Stomach (tissue), 9 donors: ENCODE data around the gene EID2. TPM values are rescaled to one million over a fixed set of nuclear protein-coding genes. Genes with fewer than 3 reads are reported as not detected.

Experiments
- DNase-seq, 2 donors: peaks; one replicate each; pipeline versions ENCODE4 v3.0.0 to v3.0.0-alpha.2; 2013 to 2019
- H3K27ac ChIP-seq, 5 donors: fragments of 200-600 bp in 4 of 5; sonication (generic) in 4 of 5; one replicate each; pipeline ENCODE4 v1.5.1; 2013 to 2019; ENCODE audit warnings: mild to moderate bottlenecking in 1 of 5, moderate library complexity in 1 of 5
- H3K27me3 ChIP-seq, 3 donors: fragments of 200-600 bp; sonication (generic); one replicate each; pipeline ENCODE4 v1.5.1; 2017 to 2019; ENCODE audit warnings: mixed run types in 1 of 3
- H3K36me3 ChIP-seq, 4 donors: fragments of 200-600 bp; sonication (generic); 1 replicate in 3 of 4; 2 replicates in 1 of 4; pipeline ENCODE4 v1.5.1; 2016 to 2019
- H3K4me1 ChIP-seq, 4 donors: fragments of 200-600 bp; sonication (generic); one replicate each; pipeline ENCODE4 v1.5.1; 2016 to 2019
- H3K4me3 ChIP-seq, 4 donors: fragments of 200-600 bp; sonication (generic) in 3 of 4; one replicate each; pipeline ENCODE4 v1.5.1; 2016 to 2019; ENCODE audit warnings: mild to moderate bottlenecking in 1 of 4
- H3K9me3 ChIP-seq, 4 donors: fragments of 200-600 bp; sonication (generic); one replicate each; pipeline ENCODE4 v1.5.1; 2016 to 2019
- EP300 ChIP-seq: sonication (generic); formaldehyde crosslinking; IDR thresholded peaks from one replicate; pipeline ENCODE4 v1.6.1; 2017; ENCODE audit warnings: antibody characterized with exemption
- POLR2A ChIP-seq, 4 donors: fragments of 450-650 bp; IDR thresholded peaks; one replicate each; pipeline ENCODE4 v1.6.1; 2016; ENCODE audit warnings: antibody characterized with exemption in 4 of 4, control low read depth in 2 of 4, mild to moderate bottlenecking in 1 of 4, moderate library complexity in 1 of 4
- POLR2AphosphoS5 ChIP-seq, 3 donors: sonication (generic); formaldehyde crosslinking; IDR thresholded peaks; one replicate each; pipeline ENCODE4 v1.6.1; 2016; ENCODE audit warnings: antibody characterized with exemption in 3 of 3
- WGBS, 5 donors: extraction: QIAGEN DNeasy Blood & Tissue Kit in 3 of 5; methylation state at CpG; one replicate each; pipeline versions ENCODE4 v1.1.5 to v1.1.7; 2013 to 2018; 5-methylcytosine and 5-hydroxymethylcytosine counted together
- intact Hi-C: fragments of 100-400 bp; cut with DNase I; formaldehyde crosslinking; loops from one replicate; pipeline ENCODE4 v1.15.1; 2023; ENCODE audit warnings: low total_unique reads
- polyA plus RNA-seq, 3 donors: library from polyadenylated mRNA; stranded (reverse); fragments of 200-250 nt; gene quantifications; one replicate each; pipeline ENCODE4 v1.2.3, GENCODE V29; 2013
- total RNA-seq, 5 donors: library from RNA; depleted of rRNA; stranded (reverse); fragments of >200 nt; gene quantifications; one replicate each; pipeline versions ENCODE4 v1.1.0 to v1.2.3, GENCODE V29; 2014 to 2016
- TF ChIP-seq, protein P1 (sequence below), 7 experiments: fragments of 450-650 bp in 4 of 7; fragments of 200-600 bp in 3 of 7; sonication (generic) in 3 of 7; IDR thresholded peaks; one replicate each; pipeline ENCODE4 v1.5.1; 2016 to 2019; ENCODE audit warnings: antibody characterized with exemption in 7 of 7, control low read depth in 2 of 7, mild to moderate bottlenecking in 1 of 7
- donor health status: healthy with polysubstance abuse.
- donor health status: Bipolar disorder and iron deficiency.
- donor health status: healthy.

EID2 gene
- total and polyA plus RNA-seq, 8 donors = 4.3 to 56.5 (median 8.7) TPM; not detected in 1

DNA sequence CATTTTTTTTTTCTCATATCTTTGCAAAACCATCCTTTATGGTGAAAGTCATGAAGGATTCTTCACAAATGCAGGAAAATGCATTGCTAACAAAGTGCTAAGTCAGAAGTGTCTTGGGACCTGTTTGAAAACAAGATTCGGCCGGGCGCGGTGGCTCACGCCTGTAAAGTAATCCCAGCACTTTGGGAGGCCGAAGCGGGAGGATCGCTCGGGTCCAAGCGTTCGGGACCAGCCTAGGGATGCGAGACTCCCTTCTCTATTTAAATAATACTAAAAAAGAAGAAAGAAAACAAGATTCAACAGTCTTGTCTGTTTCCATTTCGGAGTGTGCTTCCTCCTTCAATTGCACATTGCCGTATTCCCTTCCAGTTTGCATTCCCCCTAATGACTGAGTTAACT lies 8.1 kb downstream of the EID2 start:
- H3K27me3 ChIP-seq = no peaks in the 10 kb centered on the region
- peaks cover 0 to 6% (median 2%) of the 10 kb centered on the region in 4 donors for H3K36me3 ChIP-seq
- WGBS, 5 donors = 33 to 56% (median 42%) methylated on average over 14 of the region's 14 CpGs
- DNase-seq = no peak
- TF ChIP-seq POLR2A (IDR thresholded peaks at IDR 0.05) (no peak), EP300 (no peak), POLR2AphosphoS5 (IDR thresholded peaks at IDR 0.05) (no peak)
- TF ChIP-seq, protein P1, sequence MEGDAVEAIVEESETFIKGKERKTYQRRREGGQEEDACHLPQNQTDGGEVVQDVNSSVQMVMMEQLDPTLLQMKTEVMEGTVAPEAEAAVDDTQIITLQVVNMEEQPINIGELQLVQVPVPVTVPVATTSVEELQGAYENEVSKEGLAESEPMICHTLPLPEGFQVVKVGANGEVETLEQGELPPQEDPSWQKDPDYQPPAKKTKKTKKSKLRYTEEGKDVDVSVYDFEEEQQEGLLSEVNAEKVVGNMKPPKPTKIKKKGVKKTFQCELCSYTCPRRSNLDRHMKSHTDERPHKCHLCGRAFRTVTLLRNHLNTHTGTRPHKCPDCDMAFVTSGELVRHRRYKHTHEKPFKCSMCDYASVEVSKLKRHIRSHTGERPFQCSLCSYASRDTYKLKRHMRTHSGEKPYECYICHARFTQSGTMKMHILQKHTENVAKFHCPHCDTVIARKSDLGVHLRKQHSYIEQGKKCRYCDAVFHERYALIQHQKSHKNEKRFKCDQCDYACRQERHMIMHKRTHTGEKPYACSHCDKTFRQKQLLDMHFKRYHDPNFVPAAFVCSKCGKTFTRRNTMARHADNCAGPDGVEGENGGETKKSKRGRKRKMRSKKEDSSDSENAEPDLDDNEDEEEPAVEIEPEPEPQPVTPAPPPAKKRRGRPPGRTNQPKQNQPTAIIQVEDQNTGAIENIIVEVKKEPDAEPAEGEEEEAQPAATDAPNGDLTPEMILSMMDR (IDR thresholded peaks at IDR 0.05) = no peak
- H3K4me3 ChIP-seq = peak overlapping the region; percentile 70 to 97 (median 80)
- intact Hi-C loops = loop anchor here (10.0 kb wide), 1 partner anchor 57 kb away; no protein-coding TSS in a partner anchor
- H3K9me3 ChIP-seq = no peaks in the 10 kb centered on the region
- H3K27ac ChIP-seq = peak overlapping the region; percentile 76 to 92 (median 83)
- peaks cover 0 to 34% (median 19%) of the 10 kb centered on the region in 4 donors for H3K4me1 ChIP-seq

DNA sequence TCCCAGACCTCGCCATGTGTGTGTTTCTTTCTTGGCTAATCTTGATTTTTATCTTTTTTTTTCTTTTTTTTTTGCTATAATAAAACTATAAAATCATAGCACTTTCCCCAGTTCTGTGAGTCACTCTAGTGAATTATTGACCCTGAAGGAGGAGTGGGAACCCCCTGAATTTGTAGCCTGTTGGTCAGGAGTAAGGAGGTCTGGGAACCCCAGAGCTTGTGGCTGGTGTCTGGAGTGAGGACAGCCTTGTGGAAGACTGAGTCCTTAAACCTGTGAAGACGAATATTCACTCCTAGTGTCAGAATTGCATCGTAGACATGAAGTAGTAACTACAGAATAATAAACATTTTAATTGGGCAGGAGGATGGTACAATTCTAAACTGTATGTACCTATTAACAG lies 14.8 kb downstream of the EID2 start:
- no peaks in the 10 kb centered on the region for H3K9me3 ChIP-seq
- no peak for DNase-seq
- peaks cover 0 to 7% (median under 1%) of the 10 kb centered on the region in 4 donors for H3K4me1 ChIP-seq
- no peak overlapping the region for H3K4me3 ChIP-seq
- TF ChIP-seq POLR2AphosphoS5 (IDR thresholded peaks at IDR 0.05) = no peak
- TF ChIP-seq EP300 = no peak
- no peak for TF ChIP-seq POLR2A (IDR thresholded peaks at IDR 0.05)
- TF ChIP-seq, protein P1 (IDR thresholded peaks at IDR 0.05) = no peak
- 86 to 97% (median 95%) methylated on average over 3 of the region's 3 CpGs for WGBS, 5 donors
- intact Hi-C loops = no loop called here
- H3K27me3 ChIP-seq = no peaks in the 10 kb centered on the region
- H3K27ac ChIP-seq = no peak overlapping the region
- peaks cover 0 to 6% (median 2%) of the 10 kb centered on the region in 4 donors for H3K36me3 ChIP-seq

DNA sequence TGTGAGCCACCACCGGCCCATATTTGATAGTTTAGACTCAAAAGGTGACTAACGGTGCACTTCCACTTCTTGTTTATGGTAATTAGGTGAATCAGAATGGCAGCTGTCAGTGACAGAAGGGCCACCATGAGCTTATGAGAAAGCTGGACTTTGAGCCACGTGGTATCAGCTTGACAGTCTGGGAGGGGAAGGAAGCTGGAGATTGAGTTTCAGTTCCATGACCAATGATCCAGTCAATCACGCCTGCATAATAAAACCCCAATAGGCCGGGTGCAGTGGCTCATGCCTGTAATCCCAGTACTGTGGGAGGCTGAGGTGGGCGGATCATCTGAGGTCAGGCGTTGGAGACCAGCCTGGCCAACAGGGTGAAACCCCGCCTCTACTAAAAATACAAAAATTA lies 15.5 kb downstream of the EID2 start:
- WGBS, 5 donors = 77 to 90% (median 85%) methylated on average over 8 of the region's 8 CpGs
- intact Hi-C loops = no loop called here
- Histone ChIP-seq H3K4me1 (peaks cover 0 to under 1% (median 0%) of the 10 kb centered on the region in 4 donors), H3K27me3 (no peaks in the 10 kb centered on the region), H3K4me3 (no peak overlapping the region), H3K9me3 (no peaks in the 10 kb centered on the region), H3K27ac (no peak overlapping the region), H3K36me3 (peaks cover 0 to 6% (median 2%) of the 10 kb centered on the region in 4 donors)
- DNase-seq = no peak
- TF ChIP-seq, protein P1 (IDR thresholded peaks at IDR 0.05) = no peak
- TF ChIP-seq POLR2A (IDR thresholded peaks at IDR 0.05) = no peak
- TF ChIP-seq POLR2AphosphoS5 (IDR thresholded peaks at IDR 0.05) = no peak
- no peak for TF ChIP-seq EP300

DNA sequence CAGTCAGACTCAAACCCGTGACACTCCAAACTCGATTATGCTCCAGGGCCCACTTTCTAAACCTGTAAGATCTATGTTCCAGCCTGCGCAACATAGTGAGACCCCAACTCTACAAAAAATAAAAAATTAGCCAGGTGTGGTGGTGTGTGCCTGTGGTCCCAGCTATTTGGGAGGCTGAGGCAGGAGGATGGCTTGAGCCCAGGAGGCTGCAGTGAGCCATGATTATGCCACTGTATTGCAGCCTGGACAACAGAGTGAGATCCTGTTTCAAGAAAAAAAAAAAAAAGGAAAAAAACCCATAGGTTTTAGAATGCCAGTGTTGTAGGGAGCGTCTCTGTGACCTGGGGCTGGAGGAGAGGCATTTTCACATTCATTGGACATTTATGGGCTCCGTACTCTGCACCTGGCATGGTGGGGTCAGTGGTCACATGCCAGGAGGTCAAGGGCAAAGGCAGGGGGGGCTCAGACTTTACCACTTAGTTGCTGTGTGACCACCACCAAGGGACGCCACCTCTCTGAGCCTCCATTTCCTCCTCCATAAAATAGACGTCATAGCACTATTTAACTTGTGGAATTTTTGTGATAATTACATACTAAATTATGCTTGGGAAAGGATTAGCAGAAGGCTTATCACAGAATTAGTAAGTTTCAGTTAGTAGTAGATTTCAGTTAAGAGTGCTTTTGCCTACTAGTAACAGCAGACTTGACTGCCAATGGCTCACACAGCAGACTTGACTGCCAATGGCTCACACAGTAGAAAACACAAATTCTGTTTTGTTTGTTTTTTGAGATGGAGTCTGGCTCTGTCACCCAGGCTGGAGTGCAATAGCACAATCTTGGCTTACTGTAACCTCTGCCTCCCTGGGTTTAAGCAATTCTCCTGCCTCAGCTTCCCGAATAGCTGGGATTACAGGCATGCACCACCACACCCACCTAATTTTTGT lies 19.1 kb downstream of the EID2 start:
- H3K36me3 ChIP-seq = no peaks in the 10 kb centered on the region
- H3K9me3 ChIP-seq = no peaks in the 10 kb centered on the region

More for the DNA sequence above, 19.1 kb downstream of the EID2 start:
- TF ChIP-seq, protein P1 (IDR thresholded peaks at IDR 0.05) = no peak
- no peak for TF ChIP-seq POLR2AphosphoS5 (IDR thresholded peaks at IDR 0.05)
- TF ChIP-seq POLR2A (IDR thresholded peaks at IDR 0.05) = no peak
- no peak for TF ChIP-seq EP300
- DNase-seq = no peak
- 81 to 90% (median 84%) methylated on average over 8 of the region's 8 CpGs for WGBS, 5 donors
- intact Hi-C loops = no loop called here
- Histone ChIP-seq H3K27me3 (peaks cover 2 to 31% (median 23%) of the 10 kb centered on the region in 3 donors), H3K4me1 (peaks cover under 1 to 5% (median 4%) of the 10 kb centered on the region in 4 donors), H3K4me3 (no peak overlapping the region), H3K27ac (no peak overlapping the region)
